Colon (tissue), 2 donors: ENCODE data around the gene CCDC141.
"Not testable (repeated sequence)": the region's sequence is repeated elsewhere in the genome, so short reads cannot be mapped to it uniquely, and the experiment has no call there.

Experiments used
- FAIRE-seq: peaks from 2 replicates; lab custom pipeline; 2012; peaks lifted over from hg19 to GRCh38; lab: Jason Lieb, UNC
- donor health status: control.
- donor health status: control.

Gene CCDC141

GRCh38 chr2:179049546-179050311, at the start of gene CCDC141:
CCDC141 (minus strand) TSS chr2:179050137; CDS start chr2:179049941, 196 bp downstream.
- FAIRE-seq: no peak

DNA sequence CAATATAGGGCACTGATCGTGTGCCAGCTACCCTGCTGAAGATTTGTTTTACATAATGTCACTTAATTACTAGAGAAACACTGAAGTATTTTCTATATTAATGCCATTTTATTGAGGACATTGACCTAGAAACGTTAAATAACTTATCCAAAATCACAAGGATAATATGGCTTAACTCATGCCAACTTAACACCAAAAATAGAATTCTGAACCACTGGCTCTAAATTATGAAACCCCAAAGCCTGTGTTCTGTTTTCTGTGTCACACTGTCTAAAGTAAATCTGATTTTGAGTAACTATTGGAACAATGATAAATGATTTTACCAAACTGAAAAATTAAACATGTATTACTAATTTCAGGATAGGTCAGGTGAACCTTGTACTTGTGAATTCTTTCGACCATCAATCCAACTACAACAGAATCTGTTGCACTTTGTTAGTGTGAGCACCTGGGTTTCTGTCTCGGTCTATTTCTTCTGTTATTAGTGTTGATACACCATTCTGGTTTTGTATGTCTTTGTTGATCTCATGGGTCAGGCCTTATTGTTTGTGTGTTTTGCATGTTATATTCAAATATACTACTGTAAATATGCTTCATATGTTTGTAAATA, 48.2 kb upstream of the CCDC141 start:
- FAIRE-seq: no peak

- FAIRE-seq: no peak
Observed at GRCh38 chr2:179097131-179097530, 47.2 kb upstream of the CCDC141 start.

DNA sequence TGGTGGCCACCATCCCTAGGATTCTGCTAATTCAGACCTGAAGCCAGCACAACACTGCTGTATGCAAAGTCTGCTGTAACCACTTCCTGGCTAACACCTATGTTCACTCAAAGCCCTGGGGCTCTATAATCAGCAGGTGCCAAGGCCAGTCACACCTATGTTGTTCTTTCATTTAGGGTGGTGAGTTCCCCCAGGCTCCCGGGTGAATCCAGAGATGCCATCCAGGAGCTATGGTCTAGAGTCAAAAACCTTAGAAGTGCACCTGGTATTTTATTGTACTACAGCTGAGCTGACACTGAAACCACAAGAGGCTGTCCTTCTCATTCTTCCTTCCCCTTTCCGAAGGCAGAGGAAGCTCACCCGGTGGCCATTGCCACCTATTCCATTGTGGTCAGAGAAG, 46.2 kb upstream of the CCDC141 start:
- no peak for FAIRE-seq

DNA sequence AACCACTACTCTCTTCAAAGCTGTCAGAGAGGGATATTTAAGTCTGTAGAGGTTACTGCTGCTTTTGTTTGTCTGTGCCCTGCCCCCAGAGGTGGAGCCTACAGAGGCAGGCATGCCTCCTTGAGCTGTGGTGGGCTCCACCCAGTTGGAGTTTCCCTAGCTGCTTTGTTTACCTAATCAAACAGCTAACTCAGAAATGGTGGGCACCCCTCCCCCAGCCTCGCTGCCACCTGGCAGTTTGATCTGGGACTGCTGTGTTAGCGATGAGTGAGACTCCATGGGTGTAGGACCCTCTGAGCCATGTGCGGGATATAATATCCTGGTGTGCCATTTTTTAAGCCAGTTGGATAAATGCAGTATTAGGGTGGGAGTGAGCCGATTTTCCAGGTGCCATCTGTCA, 43.0 kb upstream of the CCDC141 start:
- FAIRE-seq: not testable (repeated sequence)

- FAIRE-seq: no peak
Observed at GRCh38 chr2:179082697-179083096, 32.8 kb upstream of the CCDC141 start.

DNA sequence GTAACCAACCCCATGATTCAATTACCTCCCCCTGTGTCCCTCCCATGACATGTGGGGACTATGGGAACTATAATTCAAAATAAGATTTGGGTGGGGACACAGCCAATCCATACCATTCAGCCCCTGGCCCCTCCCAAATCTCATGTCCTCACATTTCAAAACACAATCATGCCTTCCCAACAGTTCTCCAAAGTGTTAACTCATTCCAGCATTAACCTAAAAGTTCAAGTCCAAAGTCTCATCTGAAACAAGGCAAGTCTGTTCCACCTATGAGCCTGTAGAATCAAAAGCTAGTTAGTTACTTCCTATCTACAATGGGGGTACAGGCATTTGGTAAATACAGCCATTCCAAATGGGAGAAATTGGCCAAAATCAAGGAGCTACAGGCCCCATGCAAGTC, 32.0 kb upstream of the CCDC141 start:
- no peak for FAIRE-seq

DNA sequence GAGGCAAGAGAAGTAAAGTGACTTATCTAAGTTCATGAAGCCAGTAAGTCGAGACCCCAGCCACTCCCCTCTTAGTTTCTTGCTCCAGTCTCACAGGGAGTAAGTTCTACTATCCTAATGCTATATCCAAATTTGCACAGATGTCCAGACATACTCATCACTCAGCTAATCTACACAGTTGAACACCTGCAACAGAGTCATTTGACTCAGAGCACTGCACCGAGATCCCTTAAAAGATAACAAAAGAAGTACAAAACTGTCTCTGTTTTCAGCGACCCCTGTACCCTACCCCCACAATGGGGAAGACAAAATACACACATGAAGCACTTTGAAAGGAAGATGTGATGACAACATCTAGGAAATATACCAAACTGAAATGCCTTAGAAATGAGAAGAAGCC, 22.6 kb upstream of the CCDC141 start:
- FAIRE-seq: no peak

GRCh38 chr2:179071810-179072355, 21.9 kb upstream of the CCDC141 start:
- FAIRE-seq: no peak

DNA sequence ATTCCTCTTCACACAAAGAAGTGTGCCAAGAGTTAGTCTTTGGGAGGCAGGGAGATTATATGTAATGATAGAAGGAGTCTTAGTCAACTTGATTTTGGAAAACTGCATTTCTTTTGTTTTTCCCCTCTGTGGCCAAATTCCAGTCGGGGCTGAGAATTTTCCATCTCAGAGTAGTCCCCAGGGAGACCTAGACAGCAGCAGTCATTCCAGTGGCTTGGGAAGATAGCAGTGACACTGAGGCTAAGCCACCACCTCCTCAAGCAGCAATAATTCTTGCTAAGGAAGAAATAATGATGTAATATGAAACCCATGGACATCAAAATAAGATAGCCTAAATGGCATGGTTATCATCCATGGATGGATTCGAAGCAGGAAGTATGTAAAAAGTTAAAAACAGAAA, 21.0 kb upstream of the CCDC141 start:
- FAIRE-seq: no peak

GRCh38 chr2:179069685-179070084, 19.7 kb upstream of the CCDC141 start:
- FAIRE-seq: no peak

- no peak for FAIRE-seq
Observed at GRCh38 chr2:179068991-179069643, 19.2 kb upstream of the CCDC141 start.

GRCh38 chr2:179059026-179059700, 9.2 kb upstream of the CCDC141 start:
- no peak for FAIRE-seq

- no peak for FAIRE-seq
Observed at GRCh38 chr2:179057737-179058136, 7.8 kb upstream of the CCDC141 start.

- not testable (repeated sequence) for FAIRE-seq
Observed at GRCh38 chr2:179053568-179053967, 3.6 kb upstream of the CCDC141 start.

GRCh38 chr2:179051250-179051649, 1.3 kb upstream of the CCDC141 start:
- no peak for FAIRE-seq

DNA sequence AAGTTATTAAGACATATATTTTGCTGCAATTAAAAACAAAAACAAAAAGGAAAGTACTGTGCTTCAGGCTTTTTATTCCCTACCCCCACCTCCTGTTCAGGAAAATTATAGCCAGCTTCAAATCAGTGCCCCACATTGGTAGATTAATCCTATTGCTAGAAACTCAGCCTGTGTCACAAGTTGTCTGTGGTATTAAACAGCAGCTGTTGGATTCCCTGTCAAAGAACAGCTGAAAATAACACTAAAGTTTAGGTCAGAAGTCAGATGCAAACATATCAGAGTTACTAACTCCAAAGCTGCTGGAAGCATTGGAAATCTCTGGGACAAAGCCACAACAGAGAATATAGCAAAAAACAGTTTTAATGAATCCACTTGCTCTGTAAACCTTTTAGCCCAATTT, 818 bp upstream of the CCDC141 start:
- FAIRE-seq: no peak

DNA sequence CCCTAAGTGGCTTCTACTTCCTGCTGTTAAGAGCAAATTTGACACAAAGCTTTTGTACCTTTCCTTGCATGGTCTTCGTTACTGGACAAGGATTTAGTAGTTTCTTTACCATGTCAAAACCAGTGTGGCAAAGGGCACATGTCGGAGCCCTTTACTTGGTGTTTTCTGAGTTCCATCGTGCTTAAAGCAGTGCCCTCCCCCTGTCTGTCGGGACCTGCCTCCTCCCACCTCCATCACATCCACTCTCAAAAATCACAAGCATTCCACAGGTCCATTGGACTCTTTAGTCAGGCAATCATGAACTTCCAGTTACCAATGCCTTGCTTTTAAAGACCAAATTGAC, 763 bp downstream of the CCDC141 start:
- no peak for FAIRE-seq

DNA sequence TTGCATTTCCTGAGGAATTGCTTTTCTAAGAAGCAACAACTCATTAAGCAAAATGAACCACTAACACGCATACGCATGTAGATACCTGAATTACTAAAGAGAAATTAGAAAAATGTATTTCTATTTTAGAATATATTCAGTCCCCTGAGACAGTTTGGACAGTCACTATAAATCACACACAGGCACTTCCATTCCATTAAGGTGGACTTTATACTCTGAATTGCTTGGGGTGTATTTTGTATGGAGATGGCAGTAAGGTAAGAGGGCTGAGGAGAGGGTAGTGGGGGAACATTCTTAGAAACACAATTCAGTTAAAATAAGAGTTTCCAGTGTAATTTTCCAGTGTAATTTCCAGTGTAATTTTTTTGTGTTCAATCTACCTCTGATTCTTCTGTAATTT, 1.8 kb downstream of the CCDC141 start:
- no peak for FAIRE-seq

DNA sequence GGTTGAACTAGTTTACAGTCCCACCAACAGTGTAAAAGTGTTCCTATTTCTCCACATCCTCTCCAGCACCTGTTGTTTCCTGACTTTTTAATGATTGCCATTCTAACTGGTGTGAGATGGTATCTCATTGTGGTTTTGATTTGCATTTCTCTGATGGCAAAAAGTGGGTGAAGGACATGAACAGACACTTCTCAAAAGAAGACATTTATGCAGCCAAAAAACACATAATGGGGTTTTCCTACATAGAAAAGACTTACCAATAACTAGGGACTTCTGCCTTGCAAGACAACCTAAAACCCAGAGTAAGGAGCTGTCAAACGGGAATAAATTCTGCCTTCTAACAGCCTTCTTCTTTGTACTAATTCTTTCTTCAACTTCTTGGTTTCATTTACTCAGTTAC, 4.3 kb downstream of the CCDC141 start:
- FAIRE-seq: not testable (repeated sequence)

- no peak for FAIRE-seq
Observed at GRCh38 chr2:179044500-179044899, 5.4 kb downstream of the CCDC141 start.

- FAIRE-seq: no peak
Observed at GRCh38 chr2:179037807-179038206, 12.1 kb downstream of the CCDC141 start.
